SK-N-SH treated with all-trans-retinoic acid at 6 μM for 48 hours (cell line): ENCODE measurements around the gene PIF1.

ENCODE experiments used
- ATAC-seq: fragments of 200-7000 bp; cut with Tn5 transposase; 3 replicates; pipeline ENCODE4 v1.9.1; 2020; ENCODE audit warnings: mild to moderate bottlenecking, moderate library complexity
- ARNTL ChIP-seq: fragments of 450-650 bp; formaldehyde crosslinking; IDR thresholded peaks from 2 replicates; pipeline ENCODE4 v1.5.0; 2020; ENCODE audit warnings: low read depth, mild to moderate bottlenecking, moderate library complexity, borderline replicate concordance
- BACH2 ChIP-seq: fragments of 250-450 bp; sonication (Bioruptor Pico); IDR thresholded peaks from 2 replicates; pipeline ENCODE4 v1.9.0; 2021; ENCODE audit warnings: mild to moderate bottlenecking, borderline replicate concordance
- CSDC2 ChIP-seq: fragments of 250-450 bp; sonication (Bioruptor Pico); IDR thresholded peaks from 2 replicates; pipeline ENCODE4 v1.5.0; 2020; ENCODE audit warnings: mild to moderate bottlenecking, moderate library complexity
- CSRNP3 ChIP-seq: fragments of 250-450 bp; sonication (Bioruptor Pico); IDR thresholded peaks from 2 replicates; pipeline ENCODE4 v1.5.1; 2021; ENCODE audit warnings: mild to moderate bottlenecking, moderate library complexity
- GLIS3 ChIP-seq: fragments of 250-450 bp; sonication (Bioruptor Pico); IDR thresholded peaks from 2 replicates; pipeline ENCODE4 v1.5.0; 2020; ENCODE audit warnings: mild to moderate bottlenecking, moderate library complexity
- ISL1 ChIP-seq: fragments of 250-450 bp; sonication (Bioruptor Pico); IDR thresholded peaks from 2 replicates; pipeline ENCODE4 v2.1.2; 2022; ENCODE audit warnings: mild to moderate bottlenecking, moderate library complexity
- OSR1 ChIP-seq: fragments of 250-450 bp; sonication (Bioruptor Pico); IDR thresholded peaks from 2 replicates; pipeline ENCODE4 v1.8.0; 2022; ENCODE audit warnings: moderate library complexity, mild to moderate bottlenecking, inconsistent platforms
- PATZ1 ChIP-seq: fragments of 250-450 bp; sonication (Bioruptor Pico); IDR thresholded peaks from 2 replicates; pipeline ENCODE4 v1.8.0; 2020; ENCODE audit warnings: mild to moderate bottlenecking, moderate library complexity, borderline replicate concordance
- PPARA ChIP-seq: fragments of 250-450 bp; sonication (Bioruptor Pico); IDR thresholded peaks from 2 replicates; pipeline ENCODE4 v1.5.0; 2020; ENCODE audit warnings: mild to moderate bottlenecking, borderline replicate concordance
- RARB ChIP-seq: fragments of 250-450 bp; sonication (Bioruptor Pico); IDR thresholded peaks from 2 replicates; pipeline ENCODE4 v1.8.0; 2021; ENCODE audit warnings: mild to moderate bottlenecking, moderate library complexity
- SNAI2 ChIP-seq: fragments of 250-450 bp; sonication (Bioruptor Pico); IDR thresholded peaks from 2 replicates; pipeline ENCODE4 v1.5.0; 2020; ENCODE audit warnings: mild to moderate bottlenecking, moderate library complexity
- TCF4 ChIP-seq: fragments of 250-450 bp; sonication (Bioruptor Pico); IDR thresholded peaks from 2 replicates; pipeline ENCODE4 v1.8.0; 2021; ENCODE audit warnings: mild to moderate bottlenecking, moderate library complexity, borderline replicate concordance
- TOX ChIP-seq: fragments of 250-450 bp; sonication (Bioruptor Pico); IDR thresholded peaks from 2 replicates; pipeline ENCODE4 v1.8.0; 2021; ENCODE audit warnings: mild to moderate bottlenecking, moderate library complexity, borderline replicate concordance
- ZC3H10 ChIP-seq: fragments of 250-450 bp; sonication (Bioruptor Pico); IDR thresholded peaks from 2 replicates; pipeline ENCODE4 v1.5.1; 2021; ENCODE audit warnings: mild to moderate bottlenecking, moderate library complexity
- ZFP3 ChIP-seq: fragments of 250-450 bp; sonication (Bioruptor Pico); IDR thresholded peaks from 2 replicates; pipeline ENCODE4 v1.5.0; 2020; ENCODE audit warnings: mild to moderate bottlenecking, moderate library complexity
- ZFP30 ChIP-seq: fragments of 450-650 bp; formaldehyde crosslinking; IDR thresholded peaks from 2 replicates; pipeline ENCODE4 v1.5.0; 2022; ENCODE audit warnings: mild to moderate bottlenecking, moderate library complexity
- ZNF565 ChIP-seq: fragments of 450-650 bp; formaldehyde crosslinking; conservative IDR thresholded peaks from 2 replicates; pipeline ENCODE4 v1.5.0; 2020; ENCODE audit warnings: low read depth, mild to moderate bottlenecking, moderate library complexity
- ZNF8 ChIP-seq: fragments of 450-650 bp; formaldehyde crosslinking; IDR thresholded peaks from 2 replicates; pipeline ENCODE4 v1.5.0; 2020; ENCODE audit warnings: mild to moderate bottlenecking, moderate library complexity
- TF ChIP-seq, protein P1 (sequence below): fragments of 250-450 bp; sonication (Bioruptor Pico); IDR thresholded peaks from 2 replicates; pipeline ENCODE4 v1.5.0; 2020; ENCODE audit warnings: mild to moderate bottlenecking, moderate library complexity
- TF ChIP-seq, protein P2 (sequence below): fragments of 250-450 bp; sonication (Bioruptor Pico); IDR thresholded peaks from 2 replicates; pipeline ENCODE4 v1.5.1; 2020; ENCODE audit warnings: low read depth, mild to moderate bottlenecking, moderate library complexity
- TF ChIP-seq, protein P3 (sequence below): fragments of 250-450 bp; sonication (Bioruptor Pico); IDR thresholded peaks from 2 replicates; pipeline ENCODE4 v1.8.0; 2021; ENCODE audit warnings: low read depth, mild to moderate bottlenecking, moderate library complexity, borderline replicate concordance

Gene PIF1

DNA sequence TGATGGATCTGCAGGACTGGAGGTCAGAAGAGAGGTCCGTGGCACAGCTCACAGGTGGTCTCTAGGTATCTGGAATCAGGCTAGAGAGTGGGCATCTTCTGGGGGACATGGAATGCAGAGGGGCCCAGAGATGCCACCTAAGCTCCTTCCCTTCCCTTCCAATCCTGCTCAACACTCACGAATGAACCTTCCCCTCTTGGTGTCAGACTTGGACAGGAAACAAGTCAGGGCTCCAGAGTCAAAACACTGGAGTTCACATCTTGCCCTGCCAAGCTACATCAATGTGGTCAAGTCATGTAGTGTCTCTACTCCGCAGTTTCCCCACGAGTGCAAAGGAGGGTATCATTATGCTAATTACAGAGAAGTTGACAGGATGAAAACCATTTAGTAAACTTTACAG is 34.0 kb downstream of the PIF1 start:
- TF ChIP-seq ZC3H10 (CRISPR knock-in tag) = no peak
- no peak for TF ChIP-seq ARNTL (CRISPR knock-in tag)
- TF ChIP-seq BACH2 (CRISPR knock-in tag) = no peak
- TF ChIP-seq CSRNP3 (CRISPR knock-in tag) = no peak
- TF ChIP-seq ZFP3 (CRISPR knock-in tag) = no peak
- TF ChIP-seq, protein P1, sequence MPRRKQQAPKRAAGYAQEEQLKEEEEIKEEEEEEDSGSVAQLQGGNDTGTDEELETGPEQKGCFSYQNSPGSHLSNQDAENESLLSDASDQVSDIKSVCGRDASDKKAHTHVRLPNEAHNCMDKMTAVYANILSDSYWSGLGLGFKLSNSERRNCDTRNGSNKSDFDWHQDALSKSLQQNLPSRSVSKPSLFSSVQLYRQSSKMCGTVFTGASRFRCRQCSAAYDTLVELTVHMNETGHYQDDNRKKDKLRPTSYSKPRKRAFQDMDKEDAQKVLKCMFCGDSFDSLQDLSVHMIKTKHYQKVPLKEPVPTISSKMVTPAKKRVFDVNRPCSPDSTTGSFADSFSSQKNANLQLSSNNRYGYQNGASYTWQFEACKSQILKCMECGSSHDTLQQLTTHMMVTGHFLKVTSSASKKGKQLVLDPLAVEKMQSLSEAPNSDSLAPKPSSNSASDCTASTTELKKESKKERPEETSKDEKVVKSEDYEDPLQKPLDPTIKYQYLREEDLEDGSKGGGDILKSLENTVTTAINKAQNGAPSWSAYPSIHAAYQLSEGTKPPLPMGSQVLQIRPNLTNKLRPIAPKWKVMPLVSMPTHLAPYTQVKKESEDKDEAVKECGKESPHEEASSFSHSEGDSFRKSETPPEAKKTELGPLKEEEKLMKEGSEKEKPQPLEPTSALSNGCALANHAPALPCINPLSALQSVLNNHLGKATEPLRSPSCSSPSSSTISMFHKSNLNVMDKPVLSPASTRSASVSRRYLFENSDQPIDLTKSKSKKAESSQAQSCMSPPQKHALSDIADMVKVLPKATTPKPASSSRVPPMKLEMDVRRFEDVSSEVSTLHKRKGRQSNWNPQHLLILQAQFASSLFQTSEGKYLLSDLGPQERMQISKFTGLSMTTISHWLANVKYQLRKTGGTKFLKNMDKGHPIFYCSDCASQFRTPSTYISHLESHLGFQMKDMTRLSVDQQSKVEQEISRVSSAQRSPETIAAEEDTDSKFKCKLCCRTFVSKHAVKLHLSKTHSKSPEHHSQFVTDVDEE (CRISPR knock-in tag) = no peak
- ATAC-seq = no peak

- ATAC-seq = no peak
- TF ChIP-seq PATZ1 (CRISPR knock-in tag) (no peak), ZC3H10 (CRISPR knock-in tag) (no peak), ARNTL (CRISPR knock-in tag) (no peak), ISL1 (CRISPR knock-in tag) (no peak), CSRNP3 (CRISPR knock-in tag) (no peak), SNAI2 (no peak), CSDC2 (CRISPR knock-in tag) (no peak)
- TF ChIP-seq, protein P2, sequence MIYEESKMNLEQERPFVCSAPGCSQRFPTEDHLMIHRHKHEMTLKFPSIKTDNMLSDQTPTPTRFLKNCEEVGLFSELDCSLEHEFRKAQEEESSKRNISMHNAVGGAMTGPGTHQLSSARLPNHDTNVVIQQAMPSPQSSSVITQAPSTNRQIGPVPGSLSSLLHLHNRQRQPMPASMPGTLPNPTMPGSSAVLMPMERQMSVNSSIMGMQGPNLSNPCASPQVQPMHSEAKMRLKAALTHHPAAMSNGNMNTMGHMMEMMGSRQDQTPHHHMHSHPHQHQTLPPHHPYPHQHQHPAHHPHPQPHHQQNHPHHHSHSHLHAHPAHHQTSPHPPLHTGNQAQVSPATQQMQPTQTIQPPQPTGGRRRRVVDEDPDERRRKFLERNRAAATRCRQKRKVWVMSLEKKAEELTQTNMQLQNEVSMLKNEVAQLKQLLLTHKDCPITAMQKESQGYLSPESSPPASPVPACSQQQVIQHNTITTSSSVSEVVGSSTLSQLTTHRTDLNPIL (CRISPR knock-in tag) = no peak
Measured at GRCh38 chr15:64783796-64784195, 41.7 kb downstream of the PIF1 start.

- ATAC-seq = no peak
- TF ChIP-seq ZNF565 = no peak
- no peak for TF ChIP-seq ARNTL (CRISPR knock-in tag)
- TF ChIP-seq ZNF8 (CRISPR knock-in tag) = no peak
- no peak for TF ChIP-seq PATZ1 (CRISPR knock-in tag)
- no peak for TF ChIP-seq TOX (CRISPR knock-in tag)
- no peak for TF ChIP-seq GLIS3 (CRISPR knock-in tag)
- TF ChIP-seq OSR1 (CRISPR knock-in tag) = no peak
- TF ChIP-seq SNAI2 = no peak
- TF ChIP-seq TCF4 (CRISPR knock-in tag) = no peak
- TF ChIP-seq, protein P2 (CRISPR knock-in tag) = no peak
- no peak for TF ChIP-seq CSDC2 (CRISPR knock-in tag)
- TF ChIP-seq, protein P3, sequence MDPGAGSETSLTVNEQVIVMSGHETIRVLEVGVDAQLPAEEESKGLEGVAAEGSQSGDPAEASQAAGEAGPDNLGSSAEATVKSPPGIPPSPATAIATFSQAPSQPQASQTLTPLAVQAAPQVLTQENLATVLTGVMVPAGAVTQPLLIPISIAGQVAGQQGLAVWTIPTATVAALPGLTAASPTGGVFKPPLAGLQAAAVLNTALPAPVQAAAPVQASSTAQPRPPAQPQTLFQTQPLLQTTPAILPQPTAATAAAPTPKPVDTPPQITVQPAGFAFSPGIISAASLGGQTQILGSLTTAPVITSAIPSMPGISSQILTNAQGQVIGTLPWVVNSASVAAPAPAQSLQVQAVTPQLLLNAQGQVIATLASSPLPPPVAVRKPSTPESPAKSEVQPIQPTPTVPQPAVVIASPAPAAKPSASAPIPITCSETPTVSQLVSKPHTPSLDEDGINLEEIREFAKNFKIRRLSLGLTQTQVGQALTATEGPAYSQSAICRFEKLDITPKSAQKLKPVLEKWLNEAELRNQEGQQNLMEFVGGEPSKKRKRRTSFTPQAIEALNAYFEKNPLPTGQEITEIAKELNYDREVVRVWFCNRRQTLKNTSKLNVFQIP (CRISPR knock-in tag) = no peak
- no peak for TF ChIP-seq BACH2 (CRISPR knock-in tag)
- TF ChIP-seq RARB (CRISPR knock-in tag) = no peak
- no peak for TF ChIP-seq ZFP30 (CRISPR knock-in tag)
- TF ChIP-seq PPARA (CRISPR knock-in tag) = no peak
- TF ChIP-seq, all 23 proteins: peak for 0
Measured at GRCh38 chr15:64782751-64783150, 42.7 kb downstream of the PIF1 start.
